OCI-LY1 (cell line): ENCODE data around the gene GALNT10.

Experiments used
- H2AFZ ChIP-seq: fragments of 200-600 bp; sonication (generic), shearing (Covaris generic); 2 replicates; pipeline ENCODE4 v1.6.0; 2014; ENCODE audit warnings: antibody characterized with exemption, mild to moderate bottlenecking, low read length
- H3F3A ChIP-seq: fragments of 200-600 bp; sonication (generic), shearing (Covaris generic); 2 replicates; pipeline ENCODE4 v1.6.0; 2014; ENCODE audit warnings: mild to moderate bottlenecking, antibody characterized with exemption, low read length, moderate library complexity; ENCODE audit not compliant: insufficient read depth
- H3K27ac ChIP-seq: fragments of 200-600 bp; sonication (generic); 2 replicates; pipeline ENCODE4 v1.5.1; 2014; ENCODE audit warnings: low read length, mixed run types, mild to moderate bottlenecking, low read depth; ENCODE audit not compliant: poor library complexity, severe bottlenecking
- H3K27me3 ChIP-seq: fragments of 200-600 bp; sonication (generic); 2 replicates; pipeline ENCODE4 v1.6.0; 2014; ENCODE audit warnings: antibody characterized with exemption, mild to moderate bottlenecking, low read length, moderate library complexity; ENCODE audit not compliant: insufficient read depth
- H3K36me3 ChIP-seq: fragments of 200-600 bp; sonication (generic); 2 replicates; pipeline ENCODE4 v1.6.1; 2014; ENCODE audit warnings: mild to moderate bottlenecking, antibody characterized with exemption, low read length, moderate library complexity, mixed read lengths; ENCODE audit not compliant: insufficient read depth
- H3K4me1 ChIP-seq: fragments of 200-600 bp; sonication (generic); 2 replicates; pipeline ENCODE4 v1.5.1; 2014; ENCODE audit warnings: mild to moderate bottlenecking, low read length, moderate library complexity; ENCODE audit not compliant: insufficient read depth, severe bottlenecking
- H3K4me2 ChIP-seq: fragments of 200-600 bp; sonication (generic), shearing (Covaris generic); 2 replicates; pipeline ENCODE4 v1.6.1; 2014; ENCODE audit warnings: low read length
- H3K4me3 ChIP-seq: fragments of 200-600 bp; sonication (generic); 2 replicates; pipeline ENCODE4 v1.5.1; 2014; ENCODE audit warnings: low read length, low read depth, mild to moderate bottlenecking, mixed read lengths; ENCODE audit not compliant: poor library complexity, severe bottlenecking
- H3K79me2 ChIP-seq: fragments of 200-600 bp; shearing (Covaris generic); 2 replicates; pipeline ENCODE4 v1.6.1; 2016; ENCODE audit warnings: mixed run types, low read length, mixed read lengths; ENCODE audit not compliant: insufficient read depth
- H3K9ac ChIP-seq: fragments of 200-600 bp; sonication (generic), shearing (Covaris generic); 2 replicates; pipeline ENCODE4 v1.6.1; 2014; ENCODE audit warnings: mild to moderate bottlenecking, low read length, mixed read lengths
- H3K9me2 ChIP-seq: fragments of 200-600 bp; sonication (generic), shearing (Covaris generic); 2 replicates; pipeline ENCODE4 v1.6.1; 2014; ENCODE audit warnings: low read depth, mild to moderate bottlenecking, low read length, mixed read lengths
- H3K9me3 ChIP-seq: fragments of 200-600 bp; shearing (Covaris generic); 2 replicates; pipeline ENCODE4 v1.6.1; 2014; ENCODE audit warnings: low read length, mixed read lengths
- H4K20me1 ChIP-seq: fragments of 200-600 bp; sonication (generic), shearing (Covaris generic); 2 replicates; pipeline ENCODE4 v1.6.0; 2016; ENCODE audit warnings: mild to moderate bottlenecking, low read length; ENCODE audit not compliant: insufficient read depth
- EZH2 ChIP-seq: fragments of 200-600 bp; sonication (generic), shearing (Covaris generic); IDR thresholded peaks from 2 replicates; pipeline ENCODE4 v1.8.0; 2017; ENCODE audit warnings: borderline replicate concordance, mixed run types, mild to moderate bottlenecking, antibody characterized with exemption, low read length, moderate library complexity, mixed read lengths
- TF ChIP-seq, protein P1 (sequence below): fragments of 200-600 bp; sonication (generic), shearing (Covaris generic); IDR thresholded peaks from 2 replicates; pipeline ENCODE4 v1.5.1; 2017; ENCODE audit warnings: mild to moderate bottlenecking, antibody characterized with exemption, low read length, moderate library complexity, mixed read lengths

The GALNT10 gene

GRCh38 chr5:154251529-154251928 lies 61.0 kb downstream of the GALNT10 start:
- H3K4me1 ChIP-seq = no peaks in the 10 kb centered on the region
- H3K9ac ChIP-seq = no peak overlapping the region
- no peaks in the 10 kb centered on the region for H3K79me2 ChIP-seq
- no peak overlapping the region for H3K4me2 ChIP-seq
- no peaks in the 10 kb centered on the region for H4K20me1 ChIP-seq
- no peaks in the 10 kb centered on the region for H3K9me2 ChIP-seq
- H3K36me3 ChIP-seq = no peaks in the 10 kb centered on the region
- H2AFZ ChIP-seq = no peak overlapping the region
- no peak for TF ChIP-seq EZH2
- TF ChIP-seq, protein P1, sequence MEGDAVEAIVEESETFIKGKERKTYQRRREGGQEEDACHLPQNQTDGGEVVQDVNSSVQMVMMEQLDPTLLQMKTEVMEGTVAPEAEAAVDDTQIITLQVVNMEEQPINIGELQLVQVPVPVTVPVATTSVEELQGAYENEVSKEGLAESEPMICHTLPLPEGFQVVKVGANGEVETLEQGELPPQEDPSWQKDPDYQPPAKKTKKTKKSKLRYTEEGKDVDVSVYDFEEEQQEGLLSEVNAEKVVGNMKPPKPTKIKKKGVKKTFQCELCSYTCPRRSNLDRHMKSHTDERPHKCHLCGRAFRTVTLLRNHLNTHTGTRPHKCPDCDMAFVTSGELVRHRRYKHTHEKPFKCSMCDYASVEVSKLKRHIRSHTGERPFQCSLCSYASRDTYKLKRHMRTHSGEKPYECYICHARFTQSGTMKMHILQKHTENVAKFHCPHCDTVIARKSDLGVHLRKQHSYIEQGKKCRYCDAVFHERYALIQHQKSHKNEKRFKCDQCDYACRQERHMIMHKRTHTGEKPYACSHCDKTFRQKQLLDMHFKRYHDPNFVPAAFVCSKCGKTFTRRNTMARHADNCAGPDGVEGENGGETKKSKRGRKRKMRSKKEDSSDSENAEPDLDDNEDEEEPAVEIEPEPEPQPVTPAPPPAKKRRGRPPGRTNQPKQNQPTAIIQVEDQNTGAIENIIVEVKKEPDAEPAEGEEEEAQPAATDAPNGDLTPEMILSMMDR = no peak
- H3K27ac ChIP-seq = no peak overlapping the region
- H3F3A ChIP-seq = no peaks in the 10 kb centered on the region
- H3K27me3 ChIP-seq = no peaks in the 10 kb centered on the region
- H3K9me3 ChIP-seq = no peaks in the 10 kb centered on the region
- H3K4me3 ChIP-seq = no peak overlapping the region

- Histone ChIP-seq H4K20me1 (no peaks in the 10 kb centered on the region), H3K36me3 (no peaks in the 10 kb centered on the region), H3K9ac (no peak overlapping the region), H3F3A (no peaks in the 10 kb centered on the region), H3K9me2 (no peaks in the 10 kb centered on the region), H2AFZ (no peak overlapping the region), H3K27me3 (no peaks in the 10 kb centered on the region), H3K4me2 (no peak overlapping the region), H3K27ac (no peak overlapping the region), H3K9me3 (no peaks in the 10 kb centered on the region), H3K4me3 (no peak overlapping the region), H3K4me1 (no peaks in the 10 kb centered on the region), H3K79me2 (no peaks in the 10 kb centered on the region)
- TF ChIP-seq EZH2 = no peak
- TF ChIP-seq, protein P1 = no peak
Observed at GRCh38 chr5:154253807-154254206, 63.3 kb downstream of the GALNT10 start.

DNA sequence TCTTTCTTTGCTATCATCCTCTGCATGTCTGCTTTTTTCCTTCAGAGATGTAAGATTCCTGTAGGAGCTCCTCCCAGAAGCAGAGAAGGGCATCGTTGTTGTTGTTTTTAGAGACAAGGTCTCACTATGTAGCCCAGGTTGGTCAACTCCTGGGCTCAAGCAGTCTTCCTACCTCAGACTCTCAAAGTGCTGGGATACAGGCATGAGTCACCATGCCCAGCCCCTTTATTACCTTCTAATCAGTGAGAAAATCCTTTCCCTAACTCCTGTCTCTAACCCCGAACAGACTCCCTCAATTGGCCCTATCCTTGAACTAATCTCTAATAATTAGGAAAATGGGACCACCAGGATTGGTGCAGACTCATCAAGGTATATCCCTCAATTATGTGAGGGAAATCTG lies 64.4 kb downstream of the GALNT10 start:
- Histone ChIP-seq H3F3A (no peaks in the 10 kb centered on the region), H3K79me2 (no peaks in the 10 kb centered on the region)
- TF ChIP-seq, protein P1 = no peak
- TF ChIP-seq EZH2 = no peak

More for the DNA sequence above, 64.4 kb downstream of the GALNT10 start:
- H3K9me2 ChIP-seq = no peaks in the 10 kb centered on the region
- no peaks in the 10 kb centered on the region for H4K20me1 ChIP-seq
- no peak overlapping the region for H2AFZ ChIP-seq
- no peaks in the 10 kb centered on the region for H3K9me3 ChIP-seq
- no peaks in the 10 kb centered on the region for H3K27me3 ChIP-seq
- no peaks in the 10 kb centered on the region for H3K4me1 ChIP-seq
- H3K4me2 ChIP-seq = no peak overlapping the region
- no peak overlapping the region for H3K9ac ChIP-seq
- no peak overlapping the region for H3K27ac ChIP-seq
- H3K36me3 ChIP-seq = no peaks in the 10 kb centered on the region
- H3K4me3 ChIP-seq = no peak overlapping the region
